Measurements from ENCODE around the gene SH2D2A.

GRCh38 chr1:156812293-156812990 lies 4.2 kb downstream of the SH2D2A start:
- TF ChIP-seq CTCF (IDR thresholded peaks at IDR 0.05), result no peak
- TF ChIP-seq ZFX (IDR thresholded peaks at IDR 0.05; ENCODE audit: borderline replicate concordance), result no peak
